ENCODE data around the gene SPATA31D3. TPM values are rescaled to one million over a fixed set of nuclear protein-coding genes. Genes with fewer than 3 reads are reported as not detected.
"Not testable (repeated sequence)": the region's sequence is repeated elsewhere in the genome, so short reads cannot be mapped to it uniquely, and the experiment has no call there.

The SPATA31D3 gene
- total and polyA plus RNA-seq, 4 donors: 0.02 TPM; not detected in 3

GRCh38 chr9:81912135-81912534 is 31.2 kb upstream of the SPATA31D3 start:
- no peaks in the 10 kb centered on the region for H3K36me3 ChIP-seq (ENCODE audit: control insufficient read depth in 4 of 4, insufficient read depth in 4 of 4, low read length in 4 of 4)
- TF ChIP-seq, protein P1, sequence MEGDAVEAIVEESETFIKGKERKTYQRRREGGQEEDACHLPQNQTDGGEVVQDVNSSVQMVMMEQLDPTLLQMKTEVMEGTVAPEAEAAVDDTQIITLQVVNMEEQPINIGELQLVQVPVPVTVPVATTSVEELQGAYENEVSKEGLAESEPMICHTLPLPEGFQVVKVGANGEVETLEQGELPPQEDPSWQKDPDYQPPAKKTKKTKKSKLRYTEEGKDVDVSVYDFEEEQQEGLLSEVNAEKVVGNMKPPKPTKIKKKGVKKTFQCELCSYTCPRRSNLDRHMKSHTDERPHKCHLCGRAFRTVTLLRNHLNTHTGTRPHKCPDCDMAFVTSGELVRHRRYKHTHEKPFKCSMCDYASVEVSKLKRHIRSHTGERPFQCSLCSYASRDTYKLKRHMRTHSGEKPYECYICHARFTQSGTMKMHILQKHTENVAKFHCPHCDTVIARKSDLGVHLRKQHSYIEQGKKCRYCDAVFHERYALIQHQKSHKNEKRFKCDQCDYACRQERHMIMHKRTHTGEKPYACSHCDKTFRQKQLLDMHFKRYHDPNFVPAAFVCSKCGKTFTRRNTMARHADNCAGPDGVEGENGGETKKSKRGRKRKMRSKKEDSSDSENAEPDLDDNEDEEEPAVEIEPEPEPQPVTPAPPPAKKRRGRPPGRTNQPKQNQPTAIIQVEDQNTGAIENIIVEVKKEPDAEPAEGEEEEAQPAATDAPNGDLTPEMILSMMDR (IDR thresholded peaks at IDR 0.05; ENCODE audit: control extremely low read depth, extremely low read depth): no peak
- H3K27ac ChIP-seq (ENCODE audit: low read depth in 1 of 2, low read length in 1 of 2): no peak overlapping the region
- no peak overlapping the region for H3K9ac ChIP-seq (ENCODE audit: insufficient read depth in 1 of 2, low read length in 2 of 2)
- no peaks in the 10 kb centered on the region for H3K27me3 ChIP-seq (ENCODE audit: control insufficient read depth in 3 of 3, insufficient read depth in 3 of 3, low read length in 2 of 3)
- ATAC-seq (ENCODE audit: insufficient read depth, low FRiP score): no peak
- peaks cover 0 to 4% (median 0%) of the 10 kb centered on the region in 4 donors for H3K9me3 ChIP-seq (ENCODE audit: control insufficient read depth in 4 of 4, insufficient read depth in 3 of 4, low read length in 3 of 4)
- 90 to 93% methylated on average over 6 of the region's 6 CpGs for WGBS, 2 donors
- H3K4me1 ChIP-seq (ENCODE audit: control insufficient read depth in 5 of 5, insufficient read depth in 5 of 5, low read length in 5 of 5): no peaks in the 10 kb centered on the region
- no peak for DNase-seq
- no peak overlapping the region for H3K4me3 ChIP-seq

- TF ChIP-seq, protein P1 (IDR thresholded peaks at IDR 0.05; ENCODE audit: control extremely low read depth, extremely low read depth): no peak
- H3K9ac ChIP-seq (ENCODE audit: insufficient read depth in 1 of 2, low read length in 2 of 2): no peak overlapping the region
- H3K9me3 ChIP-seq (ENCODE audit: control insufficient read depth in 4 of 4, insufficient read depth in 3 of 4, low read length in 3 of 4): peaks cover 0 to 4% (median 0%) of the 10 kb centered on the region in 4 donors
- DNase-seq (no peak), ATAC-seq (ENCODE audit: insufficient read depth, low FRiP score) (no peak)
- no peak overlapping the region for H3K27ac ChIP-seq (ENCODE audit: low read depth in 1 of 2, low read length in 1 of 2)
- 91 to 94% methylated on average over 5 of the region's 5 CpGs for WGBS, 2 donors
- no peaks in the 10 kb centered on the region for H3K4me1 ChIP-seq (ENCODE audit: control insufficient read depth in 5 of 5, insufficient read depth in 5 of 5, low read length in 5 of 5)
- no peak overlapping the region for H3K4me3 ChIP-seq
- H3K36me3 ChIP-seq (ENCODE audit: control insufficient read depth in 4 of 4, insufficient read depth in 4 of 4, low read length in 4 of 4): no peaks in the 10 kb centered on the region
- H3K27me3 ChIP-seq (ENCODE audit: control insufficient read depth in 3 of 3, insufficient read depth in 3 of 3, low read length in 2 of 3): no peaks in the 10 kb centered on the region
Observed at GRCh38 chr9:81915801-81916505, 27.3 kb upstream of the SPATA31D3 start.

DNA sequence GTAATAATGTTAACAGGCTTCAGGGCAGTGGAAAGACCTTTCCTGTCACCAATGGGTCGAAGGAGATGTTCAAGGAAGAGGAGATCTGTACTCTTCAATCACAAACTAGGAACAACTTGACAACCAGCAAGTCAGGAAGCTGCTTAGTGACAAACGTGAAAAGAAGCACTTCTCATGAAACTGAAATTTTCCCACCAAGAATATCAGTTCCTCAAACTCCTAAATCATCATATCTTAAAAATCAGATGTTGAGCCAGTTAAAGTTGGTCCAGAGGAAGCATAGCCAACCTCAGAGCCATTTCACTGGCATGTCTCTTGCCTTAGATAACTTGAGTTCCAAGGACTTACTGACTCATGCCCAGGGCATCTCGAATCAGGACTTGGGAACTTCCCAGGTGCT is 24.8 kb upstream of the SPATA31D3 start:
- DNase-seq; H3K9ac ChIP-seq (ENCODE audit: insufficient read depth in 1 of 2, low read length in 2 of 2); H3K27me3 ChIP-seq (ENCODE audit: control insufficient read depth in 3 of 3, insufficient read depth in 3 of 3, low read length in 2 of 3); H3K4me3 ChIP-seq; H3K4me1 ChIP-seq (ENCODE audit: control insufficient read depth in 5 of 5, insufficient read depth in 5 of 5, low read length in 5 of 5); H3K27ac ChIP-seq (ENCODE audit: low read depth in 1 of 2, low read length in 1 of 2); H3K9me3 ChIP-seq (ENCODE audit: control insufficient read depth in 4 of 4, insufficient read depth in 3 of 4, low read length in 3 of 4); ATAC-seq (ENCODE audit: insufficient read depth, low FRiP score); H3K36me3 ChIP-seq (ENCODE audit: control insufficient read depth in 4 of 4, insufficient read depth in 4 of 4, low read length in 4 of 4): not testable (repeated sequence)
- 25 to 44% methylated on average over 1 of the region's 3 CpGs for WGBS, 2 donors

- H3K4me1 ChIP-seq (ENCODE audit: control insufficient read depth in 5 of 5, insufficient read depth in 5 of 5, low read length in 5 of 5); DNase-seq; H3K9me3 ChIP-seq (ENCODE audit: control insufficient read depth in 4 of 4, insufficient read depth in 3 of 4, low read length in 3 of 4); H3K4me3 ChIP-seq; H3K27ac ChIP-seq (ENCODE audit: low read depth in 1 of 2, low read length in 1 of 2); ATAC-seq (ENCODE audit: insufficient read depth, low FRiP score); H3K36me3 ChIP-seq (ENCODE audit: control insufficient read depth in 4 of 4, insufficient read depth in 4 of 4, low read length in 4 of 4); H3K27me3 ChIP-seq (ENCODE audit: control insufficient read depth in 3 of 3, insufficient read depth in 3 of 3, low read length in 2 of 3); H3K9ac ChIP-seq (ENCODE audit: insufficient read depth in 1 of 2, low read length in 2 of 2): not testable (repeated sequence)
- WGBS, 2 donors: no CpG with 5 or more reads among the region's 3 CpGs
Observed at GRCh38 chr9:81928305-81928704, 15.0 kb upstream of the SPATA31D3 start, which contains the start of gene SPATA31D4. Gene SPATA31D4 (plus strand): TSS chr9:81928428. CDS start chr9:81928514, 86 bp downstream.

- not testable (repeated sequence) for DNase-seq; H3K4me3 ChIP-seq; ATAC-seq (ENCODE audit: insufficient read depth, low FRiP score); H3K27me3 ChIP-seq (ENCODE audit: control insufficient read depth in 3 of 3, insufficient read depth in 3 of 3, low read length in 2 of 3); H3K27ac ChIP-seq (ENCODE audit: low read depth in 1 of 2, low read length in 1 of 2); H3K4me1 ChIP-seq (ENCODE audit: control insufficient read depth in 5 of 5, insufficient read depth in 5 of 5, low read length in 5 of 5); H3K36me3 ChIP-seq (ENCODE audit: control insufficient read depth in 4 of 4, insufficient read depth in 4 of 4, low read length in 4 of 4); H3K9me3 ChIP-seq (ENCODE audit: control insufficient read depth in 4 of 4, insufficient read depth in 3 of 4, low read length in 3 of 4); H3K9ac ChIP-seq (ENCODE audit: insufficient read depth in 1 of 2, low read length in 2 of 2)
- WGBS, 2 donors: no CpG with 5 or more reads among the region's 6 CpGs
Observed at GRCh38 chr9:81930147-81930546, 13.2 kb upstream of the SPATA31D3 start.

DNA sequence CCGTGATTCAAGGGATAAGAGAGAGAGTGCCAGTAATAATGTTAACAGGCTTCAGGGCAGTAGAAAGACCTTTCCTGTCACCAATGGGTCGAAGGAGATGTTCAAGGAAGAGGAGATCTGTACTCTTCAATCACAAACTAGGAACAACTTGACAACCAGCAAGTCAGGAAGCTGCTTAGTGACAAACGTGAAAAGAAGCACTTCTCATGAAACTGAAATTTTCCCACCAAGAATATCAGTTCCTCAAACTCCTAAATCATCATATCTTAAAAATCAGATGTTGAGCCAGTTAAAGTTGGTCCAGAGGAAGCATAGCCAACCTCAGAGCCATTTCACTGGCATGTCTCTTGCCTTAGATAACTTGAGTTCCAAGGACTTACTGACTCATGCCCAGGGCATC is 9.8 kb upstream of the SPATA31D3 start:
- no CpG with 5 or more reads among the region's 3 CpGs for WGBS, 2 donors

DNA sequence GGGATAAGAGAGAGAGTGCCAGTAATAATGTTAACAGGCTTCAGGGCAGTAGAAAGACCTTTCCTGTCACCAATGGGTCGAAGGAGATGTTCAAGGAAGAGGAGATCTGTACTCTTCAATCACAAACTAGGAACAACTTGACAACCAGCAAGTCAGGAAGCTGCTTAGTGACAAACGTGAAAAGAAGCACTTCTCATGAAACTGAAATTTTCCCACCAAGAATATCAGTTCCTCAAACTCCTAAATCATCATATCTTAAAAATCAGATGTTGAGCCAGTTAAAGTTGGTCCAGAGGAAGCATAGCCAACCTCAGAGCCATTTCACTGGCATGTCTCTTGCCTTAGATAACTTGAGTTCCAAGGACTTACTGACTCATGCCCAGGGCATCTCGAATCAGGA is 5.3 kb downstream of the SPATA31D3 start:
- not testable (repeated sequence) for H3K27ac ChIP-seq (ENCODE audit: low read depth in 1 of 2, low read length in 1 of 2); H3K27me3 ChIP-seq (ENCODE audit: control insufficient read depth in 3 of 3, insufficient read depth in 3 of 3, low read length in 2 of 3); DNase-seq; H3K4me1 ChIP-seq (ENCODE audit: control insufficient read depth in 5 of 5, insufficient read depth in 5 of 5, low read length in 5 of 5); ATAC-seq (ENCODE audit: insufficient read depth, low FRiP score); H3K4me3 ChIP-seq; H3K9ac ChIP-seq (ENCODE audit: insufficient read depth in 1 of 2, low read length in 2 of 2); H3K9me3 ChIP-seq (ENCODE audit: control insufficient read depth in 4 of 4, insufficient read depth in 3 of 4, low read length in 3 of 4); H3K36me3 ChIP-seq (ENCODE audit: control insufficient read depth in 4 of 4, insufficient read depth in 4 of 4, low read length in 4 of 4)
- 80 to 93% methylated on average over 1 of the region's 3 CpGs for WGBS, 2 donors

More for the DNA sequence above, 9.8 kb upstream of the SPATA31D3 start:
- not testable (repeated sequence) for H3K9ac ChIP-seq (ENCODE audit: insufficient read depth in 1 of 2, low read length in 2 of 2); H3K36me3 ChIP-seq (ENCODE audit: control insufficient read depth in 4 of 4, insufficient read depth in 4 of 4, low read length in 4 of 4); ATAC-seq (ENCODE audit: insufficient read depth, low FRiP score); H3K4me3 ChIP-seq; H3K27me3 ChIP-seq (ENCODE audit: control insufficient read depth in 3 of 3, insufficient read depth in 3 of 3, low read length in 2 of 3); H3K27ac ChIP-seq (ENCODE audit: low read depth in 1 of 2, low read length in 1 of 2); DNase-seq; H3K4me1 ChIP-seq (ENCODE audit: control insufficient read depth in 5 of 5, insufficient read depth in 5 of 5, low read length in 5 of 5); H3K9me3 ChIP-seq (ENCODE audit: control insufficient read depth in 4 of 4, insufficient read depth in 3 of 4, low read length in 3 of 4)

All from lung (tissue), 12 donors.